Hepatocyte (in vitro differentiated cells): ENCODE results near the gene ASB8. TPM values are rescaled to one million over a fixed set of nuclear protein-coding genes. Genes with fewer than 3 reads are reported as not detected.

ENCODE experiments used
- DNase-seq: peaks from one replicate; pipeline ENCODE4 v3.0.0-alpha.2; 2016; ENCODE audit warnings: low spot score
- H2AFZ ChIP-seq: fragments of 200-600 bp; sonication (generic); 2 replicates; pipeline ENCODE4 v1.6.0; 2016; ENCODE audit warnings: antibody characterized with exemption, mild to moderate bottlenecking
- H3K27ac ChIP-seq: fragments of 200-600 bp; sonication (generic); 2 replicates; pipeline ENCODE4 v1.5.1; 2016; ENCODE audit warnings: mild to moderate bottlenecking
- H3K27me3 ChIP-seq: fragments of 200-600 bp; sonication (generic); 2 replicates; pipeline ENCODE4 v1.6.1; 2016
- H3K36me3 ChIP-seq: fragments of 200-600 bp; sonication (generic); replicated peaks from 2 replicates; pipeline ENCODE4 v1.5.1; 2016; ENCODE audit warnings: low read depth; ENCODE audit not compliant: insufficient read depth
- H3K4me1 ChIP-seq: fragments of 200-600 bp; sonication (generic); 2 replicates; pipeline ENCODE4 v1.5.1; 2016; ENCODE audit warnings: mild to moderate bottlenecking, moderate library complexity; ENCODE audit not compliant: insufficient read depth
- H3K4me2 ChIP-seq: fragments of 200-600 bp; sonication (generic); 2 replicates; pipeline ENCODE4 v1.6.0; 2016
- H3K4me3 ChIP-seq: fragments of 200-600 bp; sonication (generic); 2 replicates; pipeline ENCODE4 v1.5.1; 2016; ENCODE audit warnings: mild to moderate bottlenecking
- H3K79me2 ChIP-seq: fragments of 200-600 bp; sonication (generic); 2 replicates; pipeline ENCODE4 v1.6.0; 2017; ENCODE audit warnings: mild to moderate bottlenecking
- H3K9me2 ChIP-seq: fragments of 200-600 bp; sonication (generic); replicated peaks from 2 replicates; pipeline ENCODE4 v1.6.0; 2017; ENCODE audit warnings: mild to moderate bottlenecking; ENCODE audit not compliant: insufficient read depth
- H3K9me3 ChIP-seq: fragments of 200-600 bp; sonication (generic); 2 replicates; pipeline ENCODE4 v1.5.1; 2016; ENCODE audit warnings: low read depth, mild to moderate bottlenecking
- H4K20me1 ChIP-seq: fragments of 200-600 bp; sonication (generic); 2 replicates; pipeline ENCODE4 v1.6.0; 2016; ENCODE audit warnings: mild to moderate bottlenecking; ENCODE audit not compliant: insufficient read depth, poor library complexity, severe bottlenecking
- EZH2 ChIP-seq: fragments of 200-600 bp; sonication (generic); IDR thresholded peaks from 2 replicates; pipeline ENCODE4 v1.6.1; 2016; ENCODE audit warnings: antibody characterized with exemption, mild to moderate bottlenecking, borderline replicate concordance
- EZH2phosphoT487 ChIP-seq: fragments of 200-600 bp; sonication (generic); IDR thresholded peaks from one replicate; pipeline ENCODE4 v1.6.1; 2018; ENCODE audit warnings: antibody characterized with exemption, mild to moderate bottlenecking, low read depth, moderate library complexity; ENCODE audit not compliant: unreplicated experiment, severe bottlenecking
- WGBS: methylation state at CpG from one replicate; pipeline ENCODE4 v1.1.6; 2016; ENCODE audit warnings: low lambda C conversion rate; ENCODE audit errors: missing lambda C conversion rate; 5-methylcytosine and 5-hydroxymethylcytosine counted together
- polyA plus RNA-seq: library from polyadenylated mRNA; unstranded; fragments of >200 nt; fragmentation: Nextera tagmentation; extraction: Ambion mirVana; gene quantifications from 2 replicates; pipeline ENCODE4 v1.2.1, GENCODE V29; 2016
- total RNA-seq: library from RNA; depleted of rRNA; stranded (reverse); fragments of >200 nt; gene quantifications from 2 replicates; pipeline ENCODE4 v1.2.3, GENCODE V29; 2014
- TF ChIP-seq, protein P1 (sequence below): fragments of 200-600 bp; sonication (generic); IDR thresholded peaks from 2 replicates; pipeline ENCODE4 v1.5.1; 2016; ENCODE audit warnings: antibody characterized with exemption, mild to moderate bottlenecking; ENCODE audit not compliant: poor library complexity

Gene ASB8
- total and polyA plus RNA-seq, 2 experiments from 2014 or later, result 27.2 to 29.0 TPM

GRCh38 chr12:48151103-48151771, 6.1 kb downstream of the ASB8 start:
- Histone ChIP-seq H2AFZ (no peak overlapping the region), H3K4me1 (peaks cover 2% of the 10 kb centered on the region), H4K20me1 (no peaks in the 10 kb centered on the region), H3K4me3 (no peak overlapping the region), H3K36me3 (peaks cover 6% of the 10 kb centered on the region), H3K9me2 (no peaks in the 10 kb centered on the region), H3K27me3 (no peaks in the 10 kb centered on the region), H3K9me3 (no peaks in the 10 kb centered on the region), H3K4me2 (no peak overlapping the region), H3K79me2 (peaks cover 29% of the 10 kb centered on the region), H3K27ac (no peak overlapping the region)
- TF ChIP-seq EZH2 (no peak), EZH2phosphoT487 (no peak)
- TF ChIP-seq, protein P1, sequence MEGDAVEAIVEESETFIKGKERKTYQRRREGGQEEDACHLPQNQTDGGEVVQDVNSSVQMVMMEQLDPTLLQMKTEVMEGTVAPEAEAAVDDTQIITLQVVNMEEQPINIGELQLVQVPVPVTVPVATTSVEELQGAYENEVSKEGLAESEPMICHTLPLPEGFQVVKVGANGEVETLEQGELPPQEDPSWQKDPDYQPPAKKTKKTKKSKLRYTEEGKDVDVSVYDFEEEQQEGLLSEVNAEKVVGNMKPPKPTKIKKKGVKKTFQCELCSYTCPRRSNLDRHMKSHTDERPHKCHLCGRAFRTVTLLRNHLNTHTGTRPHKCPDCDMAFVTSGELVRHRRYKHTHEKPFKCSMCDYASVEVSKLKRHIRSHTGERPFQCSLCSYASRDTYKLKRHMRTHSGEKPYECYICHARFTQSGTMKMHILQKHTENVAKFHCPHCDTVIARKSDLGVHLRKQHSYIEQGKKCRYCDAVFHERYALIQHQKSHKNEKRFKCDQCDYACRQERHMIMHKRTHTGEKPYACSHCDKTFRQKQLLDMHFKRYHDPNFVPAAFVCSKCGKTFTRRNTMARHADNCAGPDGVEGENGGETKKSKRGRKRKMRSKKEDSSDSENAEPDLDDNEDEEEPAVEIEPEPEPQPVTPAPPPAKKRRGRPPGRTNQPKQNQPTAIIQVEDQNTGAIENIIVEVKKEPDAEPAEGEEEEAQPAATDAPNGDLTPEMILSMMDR, result no peak
- DNase-seq, result no peak
- 84% methylated on average over 2 of the region's 2 CpGs for WGBS

- no peak overlapping the region for H3K4me3 ChIP-seq
- H3K4me1 ChIP-seq, result no peaks in the 10 kb centered on the region
- H3K79me2 ChIP-seq, result no peaks in the 10 kb centered on the region
- no peak overlapping the region for H3K27ac ChIP-seq
- H3K27me3 ChIP-seq, result no peaks in the 10 kb centered on the region
- TF ChIP-seq, protein P1, result no peak
- TF ChIP-seq EZH2phosphoT487 (no peak), EZH2 (no peak)
- no peak for DNase-seq
- no peaks in the 10 kb centered on the region for H3K9me3 ChIP-seq
- 39% methylated on average over 1 of the region's 1 CpG for WGBS
- no peaks in the 10 kb centered on the region for H4K20me1 ChIP-seq
- H2AFZ ChIP-seq, result no peak overlapping the region
- H3K36me3 ChIP-seq, result peaks cover 4% of the 10 kb centered on the region
- H3K4me2 ChIP-seq, result no peak overlapping the region
- H3K9me2 ChIP-seq, result no peaks in the 10 kb centered on the region
Measured at GRCh38 chr12:48145981-48146380, 11.3 kb downstream of the ASB8 start.

DNA sequence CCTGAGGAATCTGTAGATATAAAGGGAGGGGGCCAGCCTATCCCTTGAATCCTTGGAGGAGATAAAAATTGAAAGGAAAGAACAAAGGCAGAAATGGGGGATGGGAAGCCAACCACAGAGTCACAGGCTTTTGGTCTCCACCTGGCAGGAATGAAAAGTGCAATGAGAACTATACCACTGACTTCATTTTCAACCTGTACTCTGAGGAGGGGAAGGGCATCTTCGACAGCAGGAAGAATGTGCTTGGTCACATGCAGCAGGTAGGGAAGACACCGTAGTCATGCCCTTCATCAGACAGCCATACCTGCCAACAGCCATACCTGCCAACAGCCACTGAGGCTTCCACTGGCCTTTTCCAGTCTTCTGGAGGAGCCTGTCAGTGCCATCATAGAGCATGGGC, 13.4 kb downstream of the ASB8 start:
- H3K27me3 ChIP-seq, result no peaks in the 10 kb centered on the region
- H3K4me1 ChIP-seq, result no peaks in the 10 kb centered on the region
- DNase-seq, result no peak
- no peak overlapping the region for H2AFZ ChIP-seq
- no peaks in the 10 kb centered on the region for H3K79me2 ChIP-seq
- no peak overlapping the region for H3K27ac ChIP-seq
- H3K36me3 ChIP-seq, result no peaks in the 10 kb centered on the region
- H4K20me1 ChIP-seq, result no peaks in the 10 kb centered on the region
- no peak for TF ChIP-seq EZH2
- TF ChIP-seq, protein P1, result no peak
- TF ChIP-seq EZH2phosphoT487, result no peak
- WGBS, result 90% methylated on average over 2 of the region's 2 CpGs
- H3K4me2 ChIP-seq, result no peak overlapping the region
- no peaks in the 10 kb centered on the region for H3K9me2 ChIP-seq
- no peak overlapping the region for H3K4me3 ChIP-seq
- H3K9me3 ChIP-seq, result no peaks in the 10 kb centered on the region
